ENCODE data around the gene RC3H1.
"Not testable (repeated sequence)": the region's sequence is repeated elsewhere in the genome, so short reads cannot be mapped to it uniquely, and the experiment has no call there.

RC3H1 gene

DNA sequence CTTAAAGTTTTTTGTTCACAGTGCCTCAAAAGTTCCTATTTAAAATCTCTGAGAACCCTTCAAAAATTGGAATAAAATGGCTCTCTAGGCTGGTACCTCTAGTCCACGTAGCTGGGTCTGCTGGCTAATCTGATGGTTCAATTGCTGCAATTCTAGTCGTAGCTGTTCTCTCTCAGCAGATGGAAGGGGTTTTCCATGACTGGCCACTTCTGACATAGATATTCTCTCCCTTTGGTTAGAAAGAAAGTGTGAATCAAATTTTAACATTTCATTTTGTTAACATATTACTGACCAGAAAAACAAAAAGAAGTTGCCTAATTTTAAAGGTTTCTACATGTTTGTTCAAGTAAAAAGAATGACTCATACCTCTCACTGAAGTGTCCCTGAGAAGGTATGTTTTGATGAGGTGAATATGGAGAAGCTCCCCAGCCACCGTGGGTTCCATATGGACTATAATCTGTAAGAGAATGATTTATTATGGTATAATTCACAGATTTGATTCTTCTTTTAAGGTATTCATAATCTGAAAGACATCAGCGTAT lies 75.7 kb downstream of the RC3H1 start:
- no peak for DNase-seq (ENCODE audit: low read depth in 2 of 2)

DNA sequence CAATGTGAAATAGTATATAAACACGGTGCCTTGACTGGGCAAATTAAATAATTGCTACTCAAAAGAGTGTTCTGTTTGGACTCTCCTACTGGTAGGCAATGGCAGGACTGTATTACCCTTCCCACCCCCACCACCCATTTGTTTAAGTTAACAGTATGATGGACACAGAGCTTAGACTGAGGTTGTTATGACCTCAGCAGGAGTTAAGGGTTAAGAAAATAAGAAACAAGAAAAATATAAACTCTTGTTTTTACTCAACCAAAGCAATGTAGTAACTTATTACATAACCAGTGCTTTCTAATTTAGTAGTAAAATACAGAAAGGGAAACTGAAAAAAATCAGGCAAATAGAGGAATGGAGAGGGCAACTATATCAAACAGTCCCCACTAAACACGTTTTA lies 85.1 kb downstream of the RC3H1 start:
- no peak for DNase-seq (ENCODE audit: low read depth in 2 of 2)

DNA sequence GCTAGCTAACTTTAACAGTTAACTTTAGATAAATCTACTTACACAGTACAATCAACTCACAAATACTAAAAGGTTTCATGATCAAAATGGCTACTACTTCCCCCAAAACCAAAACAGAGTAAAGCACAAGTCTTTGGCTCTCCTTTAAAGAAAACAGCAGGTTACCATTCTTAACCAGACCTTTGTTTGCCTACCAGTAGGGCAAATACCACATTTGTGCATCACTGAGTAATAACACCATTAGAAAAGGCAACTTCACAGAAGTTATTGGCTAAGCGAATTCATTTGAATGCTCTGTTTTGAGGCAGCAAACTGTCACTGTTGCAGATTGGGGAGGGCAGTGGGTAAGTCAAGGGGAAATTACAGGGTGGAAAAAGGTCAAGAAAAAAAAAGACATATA lies 87.7 kb downstream of the RC3H1 start:
- DNase-seq (ENCODE audit: low read depth in 2 of 2): no peak

DNA sequence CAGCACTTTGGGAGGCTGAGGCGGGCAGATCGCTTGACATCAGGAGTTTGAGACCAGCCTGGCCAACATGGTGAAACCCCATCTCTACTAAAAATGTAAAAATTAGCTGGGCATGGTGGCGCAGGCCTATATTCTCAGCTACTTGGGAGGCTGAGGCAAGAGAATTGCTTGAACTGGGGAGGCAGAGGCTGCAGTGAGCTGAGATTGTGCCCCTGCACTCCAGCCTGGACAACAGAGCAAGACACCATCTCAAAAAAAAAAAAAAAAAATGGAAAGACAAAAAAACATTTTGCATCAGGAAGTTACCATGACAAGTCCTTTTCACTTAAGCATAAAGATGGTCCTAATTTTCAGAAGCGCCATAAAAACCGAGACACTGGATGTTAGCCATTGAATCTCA lies 91.6 kb downstream of the RC3H1 start:
- DNase-seq (ENCODE audit: low read depth in 2 of 2): not testable (repeated sequence)

DNA sequence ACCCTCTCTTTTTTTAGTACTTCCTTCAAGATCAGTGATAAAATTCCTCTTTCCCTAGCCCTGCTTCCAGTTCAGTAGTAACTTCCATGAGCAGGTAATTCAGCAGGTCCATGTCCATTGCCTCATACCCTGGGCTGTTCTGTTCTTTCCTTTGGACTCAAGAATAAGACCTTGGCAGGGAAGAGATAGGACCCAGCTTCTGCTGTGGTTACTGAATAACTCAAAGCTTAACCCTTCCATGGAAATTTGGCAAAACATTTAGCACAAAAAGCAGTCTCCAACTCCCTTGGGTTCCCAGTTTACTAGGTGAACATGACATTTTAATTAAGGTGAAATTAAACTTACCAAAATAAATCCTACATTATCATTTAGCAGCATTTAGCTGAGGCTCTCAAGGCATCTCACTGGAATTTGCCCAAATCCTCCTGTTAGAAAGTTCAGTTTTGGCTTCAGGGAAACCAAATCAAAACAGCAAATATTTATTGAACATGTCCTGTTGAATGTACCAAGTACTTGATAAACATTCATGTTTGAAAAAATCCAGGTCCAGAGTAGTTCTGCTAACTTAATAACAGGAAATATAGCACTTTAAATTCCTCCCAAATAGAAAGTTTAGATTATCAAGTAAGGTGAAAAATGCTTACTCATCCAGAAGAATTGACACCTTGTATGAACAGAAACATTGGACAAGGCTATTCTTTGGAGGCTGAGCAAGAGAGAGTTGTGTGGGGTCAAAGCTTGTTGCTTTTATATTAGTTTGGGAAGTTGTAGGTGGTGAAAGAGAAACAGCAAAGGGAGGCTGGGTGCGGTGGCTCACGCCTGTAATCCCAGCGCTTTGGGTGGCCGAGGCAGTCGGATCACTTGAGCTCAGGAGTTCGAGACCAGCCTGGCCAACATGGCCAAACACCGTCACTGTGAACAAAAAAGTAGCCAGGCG lies 96.6 kb downstream of the RC3H1 start:
- DNase-seq (ENCODE audit: low read depth in 2 of 2): no peak

DNA sequence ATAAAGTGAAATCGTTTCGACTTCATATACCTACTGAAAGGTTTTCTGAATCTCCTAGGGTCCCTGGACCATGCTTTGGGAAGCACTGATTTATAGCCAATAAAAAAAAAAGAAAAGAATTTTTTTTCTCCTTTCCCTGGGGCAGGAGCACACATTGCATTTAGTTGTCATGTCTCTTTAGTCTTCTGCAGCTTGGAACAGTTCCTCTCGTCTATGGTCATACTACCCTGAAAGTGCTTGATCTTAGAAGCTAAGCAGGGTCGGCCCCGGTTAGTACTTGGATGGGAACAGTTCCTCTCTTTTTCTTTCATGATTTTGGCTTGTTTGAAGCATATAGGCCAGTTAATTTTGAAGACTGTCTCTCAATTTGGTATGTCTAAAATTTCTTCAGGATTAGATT lies 101.3 kb downstream of the RC3H1 start:
- no peak for DNase-seq (ENCODE audit: low read depth in 2 of 2)

DNA sequence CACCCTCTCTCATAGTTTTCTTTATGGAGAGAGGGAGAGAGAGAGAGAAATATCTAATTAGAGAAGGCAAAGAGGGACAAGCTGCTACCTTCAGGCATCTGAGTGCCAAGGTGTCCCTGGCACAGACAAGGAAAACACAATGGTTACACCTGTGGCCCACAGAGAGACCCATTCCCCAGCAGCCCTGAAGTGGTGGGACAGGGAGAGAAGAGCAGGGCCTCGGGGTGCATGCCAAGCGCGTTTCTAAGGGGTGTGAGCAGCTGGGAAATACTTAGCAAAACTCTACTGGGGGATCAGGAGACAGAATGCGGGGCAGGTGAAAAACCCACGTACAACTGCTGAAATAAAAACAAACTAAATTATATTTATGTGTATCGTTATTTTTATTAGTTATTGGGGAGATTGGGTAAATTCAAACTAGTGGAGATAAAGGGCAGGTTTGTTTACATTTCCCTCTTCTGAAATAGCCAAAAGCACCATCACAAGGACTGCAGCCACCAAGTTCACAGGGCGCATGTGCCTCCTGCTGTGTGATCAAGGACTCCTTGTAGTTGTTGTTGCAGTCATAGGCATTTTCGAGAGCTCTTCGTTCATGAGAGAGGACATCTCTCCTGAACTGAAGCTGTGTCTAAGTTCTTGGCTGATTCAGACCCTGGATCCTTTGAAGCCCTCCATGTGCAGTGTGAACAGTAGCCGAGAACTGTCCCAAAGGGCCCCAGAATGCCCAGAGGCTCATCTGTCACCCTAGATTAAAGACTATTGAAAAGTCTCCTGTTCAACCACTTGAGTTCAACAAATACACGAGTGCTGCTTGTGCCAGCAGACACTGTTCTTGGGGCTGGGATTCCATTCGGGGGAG lies 104.3 kb downstream of the RC3H1 start:
- no peak for DNase-seq (ENCODE audit: low read depth in 2 of 2)

DNA sequence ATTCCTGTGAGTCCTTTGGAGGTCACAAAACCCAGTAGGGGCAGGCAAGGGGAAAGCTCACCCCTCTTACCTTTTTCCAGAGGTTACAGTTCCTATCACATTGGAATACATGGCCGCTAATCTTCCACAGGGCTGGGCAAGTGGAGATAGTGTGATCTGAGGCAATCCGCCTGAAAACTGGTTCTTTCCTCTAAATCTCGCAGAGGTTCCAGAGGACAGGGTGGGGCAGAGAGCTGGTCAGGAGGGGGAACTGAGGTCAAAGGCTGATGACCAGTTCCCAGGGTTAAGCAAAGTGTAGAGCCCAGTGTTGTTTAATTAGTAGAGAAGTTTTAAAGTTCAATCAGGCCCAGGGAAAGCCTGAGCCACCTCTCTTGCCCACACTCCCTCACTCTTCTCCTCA lies 105.0 kb downstream of the RC3H1 start, which contains the start of gene SERPINC1:
TSS of gene SERPINC1 (minus strand) at position 179 of the 400 bp plus-strand sequence. CDS start at position 111, 68 bp downstream.
- no peak for DNase-seq (ENCODE audit: low read depth in 2 of 2)

DNA sequence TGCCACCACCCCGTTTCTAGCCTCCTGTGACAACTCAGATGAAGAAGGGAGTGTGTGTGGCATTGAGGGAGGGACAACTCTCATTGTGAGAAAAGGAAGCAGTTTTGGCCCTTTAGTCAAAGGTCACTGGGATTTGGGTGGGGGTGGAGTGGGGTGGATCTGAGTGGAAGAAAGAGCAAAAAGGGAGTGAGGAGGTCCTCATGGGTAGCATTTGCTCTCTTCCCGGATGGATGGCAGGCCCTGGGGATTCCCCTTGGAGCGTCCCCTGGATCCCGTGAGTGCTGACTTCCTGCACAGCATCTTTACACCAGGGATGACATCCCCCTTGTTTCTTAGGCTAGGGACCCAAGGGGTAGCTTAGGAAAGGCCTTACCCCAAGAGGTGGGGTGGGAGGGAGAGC lies 105.5 kb downstream of the RC3H1 start:
- no peak for DNase-seq (ENCODE audit: low read depth in 2 of 2)

DNA sequence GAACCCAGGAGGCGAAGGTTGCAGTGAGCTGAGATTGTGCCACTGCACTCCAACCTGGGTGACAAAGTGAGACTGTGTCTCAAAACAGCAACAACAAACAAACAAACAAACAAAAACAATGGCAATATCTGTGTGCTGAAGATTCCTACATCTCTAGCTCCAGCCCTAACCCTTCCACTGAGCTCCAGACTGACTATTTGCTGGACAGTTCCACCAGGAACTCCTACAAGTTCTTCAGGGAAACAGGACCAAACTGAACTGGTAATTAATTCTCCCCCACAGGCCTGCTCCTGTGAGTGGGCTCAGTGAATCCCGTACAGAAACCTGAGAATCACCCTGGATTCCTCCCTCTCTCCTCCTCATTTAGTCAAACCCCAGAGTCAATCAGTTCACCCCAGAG lies 106.6 kb downstream of the RC3H1 start:
- no peak for DNase-seq (ENCODE audit: low read depth in 2 of 2)

DNA sequence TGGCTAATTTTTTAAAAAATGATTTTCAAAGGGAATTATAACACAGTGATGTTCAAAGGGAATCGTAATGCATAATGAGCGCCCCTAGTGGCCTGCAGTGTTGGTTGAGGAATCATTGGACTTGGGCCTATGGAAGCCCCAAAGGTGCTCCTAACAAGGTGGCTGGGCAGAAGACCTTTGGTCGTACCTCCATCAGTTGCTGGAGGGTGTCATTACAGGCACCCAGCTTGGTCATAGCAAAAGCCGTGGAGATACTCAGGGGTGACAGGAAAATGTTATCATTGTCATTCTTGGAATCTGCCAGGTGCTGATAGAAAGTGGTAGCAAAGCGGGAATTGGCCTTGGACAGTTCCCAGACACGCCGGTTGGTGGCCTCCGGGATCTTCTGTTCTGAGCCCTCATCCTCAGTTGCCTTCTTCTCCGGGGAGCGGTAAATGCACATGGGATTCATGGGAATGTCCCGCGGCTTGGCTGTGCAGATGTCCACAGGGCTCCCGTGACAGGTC lies 107.7 kb downstream of the RC3H1 start:
- peak in 1 of 2 experiments; percentile 25 for DNase-seq (ENCODE audit: low read depth in 2 of 2)

DNA sequence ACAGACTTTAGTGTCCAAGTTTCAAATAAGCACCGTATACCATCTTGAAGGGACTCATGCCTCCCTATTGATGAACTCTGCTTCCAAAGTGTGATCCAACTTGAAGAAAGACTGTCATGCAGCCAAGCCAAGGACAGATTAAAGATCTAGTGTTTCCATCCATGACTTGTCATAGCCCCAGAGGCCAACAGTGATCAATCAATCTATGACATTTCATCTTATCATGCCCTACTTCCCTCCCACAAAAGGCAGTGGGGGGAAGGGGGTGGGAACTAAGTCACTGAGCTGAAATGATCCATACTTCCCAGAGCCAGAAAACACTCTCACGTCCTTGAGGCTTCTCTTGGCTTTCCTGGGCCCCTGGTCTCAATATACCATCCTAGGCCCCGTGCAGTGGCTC lies 109.0 kb downstream of the RC3H1 start:
- no peak for DNase-seq (ENCODE audit: low read depth in 2 of 2)

DNA sequence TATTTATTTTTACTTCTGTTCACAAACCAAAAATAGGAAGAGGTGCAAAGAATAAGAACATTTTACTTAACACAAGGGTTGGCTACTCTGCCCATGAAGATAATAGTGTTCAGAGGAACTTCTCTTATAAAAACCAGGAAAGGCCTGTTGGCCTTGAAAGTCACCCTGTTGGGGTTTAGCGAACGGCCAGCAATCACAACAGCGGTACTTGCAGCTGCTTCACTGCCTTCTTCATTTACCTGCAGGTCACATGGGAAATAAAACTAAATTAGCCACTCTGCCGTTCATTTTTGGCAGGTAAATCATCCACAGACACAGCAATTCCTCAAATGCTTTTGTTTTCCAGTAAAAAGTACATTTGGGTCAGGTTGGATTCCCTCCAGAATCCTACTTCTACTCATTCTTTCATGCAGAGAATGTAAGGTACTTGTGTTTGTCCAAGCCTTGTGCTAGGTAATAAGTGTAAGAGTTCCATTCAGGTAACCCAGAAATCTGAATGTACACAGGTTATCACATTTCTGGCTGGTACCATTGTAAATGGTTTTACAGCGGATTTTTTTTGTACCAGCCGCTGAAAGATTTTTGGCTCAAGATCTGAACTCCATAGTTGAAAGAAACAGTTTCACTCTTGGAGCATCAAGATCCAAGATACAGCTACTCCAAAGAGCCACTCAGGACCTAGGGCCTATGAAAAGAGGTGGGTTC lies 118.2 kb downstream of the RC3H1 start:
- no peak for DNase-seq (ENCODE audit: low read depth in 2 of 2)

DNA sequence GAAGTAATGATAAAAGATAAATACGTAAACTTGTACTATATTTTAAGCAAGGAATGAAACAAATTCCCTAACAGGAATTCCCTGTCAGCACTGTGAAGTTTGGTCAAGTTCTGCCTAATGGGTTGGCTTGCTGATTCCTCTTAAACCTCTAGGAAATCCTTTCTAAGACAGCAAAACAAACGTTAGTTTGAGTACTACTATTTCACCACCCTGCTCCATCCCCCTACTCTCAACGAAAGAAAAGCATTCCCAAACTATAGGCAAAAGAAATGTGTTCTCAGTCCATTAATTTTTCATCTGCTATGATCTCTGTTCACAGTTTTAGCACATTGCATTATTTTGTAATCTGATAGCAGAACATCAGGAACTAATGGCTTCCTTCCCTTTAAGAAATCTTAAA lies 121.2 kb downstream of the RC3H1 start:
- no peak for DNase-seq (ENCODE audit: low read depth in 2 of 2)

DNA sequence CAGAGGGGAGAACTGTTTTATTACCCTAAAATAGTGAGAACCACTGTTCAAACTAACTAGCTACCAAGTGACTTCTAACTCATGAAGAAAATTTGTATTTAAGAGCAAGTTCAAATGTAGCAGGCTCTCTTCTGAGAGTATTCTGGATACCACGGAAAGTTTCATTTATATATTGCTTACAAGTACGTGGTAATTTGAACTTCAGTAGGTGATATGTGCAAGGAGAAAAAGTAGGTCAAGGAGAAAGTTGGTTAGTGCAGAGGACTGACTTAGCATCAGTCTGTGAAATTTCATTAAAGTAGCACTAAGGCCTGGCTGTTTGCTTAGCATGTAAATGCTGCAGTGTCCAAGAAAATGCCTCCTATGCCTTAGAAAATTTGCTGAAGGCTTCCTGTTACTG lies 121.7 kb downstream of the RC3H1 start:
- no peak for DNase-seq (ENCODE audit: low read depth in 2 of 2)

DNA sequence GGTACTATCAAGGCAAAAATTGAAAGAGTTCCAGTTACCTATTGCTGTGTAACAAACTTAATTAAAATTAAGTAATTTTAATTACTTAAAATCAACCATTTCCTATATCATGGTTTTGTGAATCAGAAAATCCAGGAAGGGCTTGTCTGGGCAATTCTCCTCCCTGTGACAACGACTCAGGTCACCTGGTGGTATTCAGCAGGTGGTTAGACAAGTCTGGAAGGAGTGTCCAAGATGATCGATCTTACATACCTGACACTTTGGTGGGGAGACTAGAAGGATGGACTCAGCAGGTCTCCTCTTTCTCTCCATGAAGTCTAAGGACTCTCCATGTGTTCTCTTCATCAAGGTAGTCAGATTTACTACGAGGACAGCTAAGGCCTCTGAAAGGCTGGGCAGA lies 128.0 kb downstream of the RC3H1 start:
- DNase-seq (ENCODE audit: low read depth in 2 of 2): no peak

DNA sequence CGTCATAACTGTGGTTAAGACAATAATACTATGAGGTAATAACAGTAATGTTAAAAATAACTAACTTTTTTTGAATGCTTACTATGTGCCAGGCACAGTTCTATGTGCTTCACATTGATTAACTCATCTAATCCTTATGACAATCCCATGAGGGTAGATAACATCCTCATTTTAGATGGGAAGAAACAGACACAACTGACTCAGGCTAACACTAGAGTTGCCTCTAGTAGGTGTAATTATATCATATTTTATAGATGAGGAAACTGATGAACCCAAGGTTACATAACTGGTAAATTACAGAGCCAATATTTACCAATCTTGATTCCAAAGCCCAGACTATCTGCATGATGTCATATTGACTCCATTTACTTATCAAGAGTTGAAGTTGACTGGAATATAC lies 128.5 kb downstream of the RC3H1 start:
- no peak for DNase-seq (ENCODE audit: low read depth in 2 of 2)

DNA sequence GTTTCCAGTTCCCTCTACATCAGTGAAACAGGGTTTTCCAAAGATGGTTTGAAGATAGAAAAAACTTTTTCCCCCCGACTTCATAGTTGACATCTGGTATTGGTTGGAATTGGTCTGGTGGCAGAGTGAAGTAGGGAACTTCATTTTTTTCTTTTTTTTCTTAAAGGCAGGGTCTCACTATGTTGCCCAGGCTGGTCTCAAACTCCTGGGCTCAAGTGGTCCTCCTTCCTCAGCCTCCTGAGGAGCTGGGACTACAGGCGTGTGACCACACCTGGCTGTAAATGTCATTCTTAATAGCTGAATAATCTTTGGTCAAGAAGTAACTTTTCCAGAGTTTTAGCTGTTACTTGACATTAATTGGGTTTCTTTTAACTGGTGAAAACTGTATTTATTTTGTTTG lies 132.3 kb downstream of the RC3H1 start:
- DNase-seq (ENCODE audit: low read depth in 2 of 2): no peak

DNA sequence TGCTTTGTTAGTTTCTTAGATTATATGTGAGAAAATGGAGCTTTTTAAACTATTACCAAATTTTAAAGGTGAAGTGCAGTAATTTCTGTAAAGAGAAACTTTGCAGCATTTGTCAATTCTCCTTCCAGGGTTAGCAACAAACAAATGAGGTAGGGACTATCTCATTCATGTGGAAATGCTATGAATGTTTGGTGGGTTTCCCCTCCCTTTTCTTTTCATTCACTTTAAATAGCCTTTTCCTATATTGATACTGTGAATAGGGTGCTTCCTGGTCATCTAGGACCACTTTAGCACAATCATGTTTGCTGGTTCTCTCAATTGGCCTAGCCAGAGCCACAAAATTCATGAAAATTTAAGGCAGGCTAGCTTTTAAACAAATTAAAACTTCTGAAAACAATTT lies 133.4 kb downstream of the RC3H1 start:
- no peak for DNase-seq (ENCODE audit: low read depth in 2 of 2)

DNA sequence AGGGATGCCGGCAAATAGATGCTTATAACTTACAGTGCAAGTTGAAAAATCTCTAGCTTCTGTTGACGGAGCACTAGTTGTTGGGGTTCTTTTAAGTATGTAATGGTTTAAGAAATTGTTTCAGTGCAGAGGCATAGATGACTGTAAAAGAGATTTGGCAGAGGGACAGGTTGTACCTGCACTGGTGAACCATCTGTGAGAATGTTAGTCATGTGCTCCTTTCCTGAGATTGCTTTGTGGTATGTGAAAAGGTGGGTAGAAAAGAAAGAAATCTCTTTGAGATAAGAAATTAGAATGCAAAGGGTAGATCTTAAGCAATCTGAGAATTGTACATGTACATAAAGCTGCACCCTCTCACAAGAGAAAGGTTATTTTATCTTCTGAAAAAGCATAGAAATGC lies 134.5 kb downstream of the RC3H1 start:
- no peak for DNase-seq (ENCODE audit: low read depth in 2 of 2)

DNA sequence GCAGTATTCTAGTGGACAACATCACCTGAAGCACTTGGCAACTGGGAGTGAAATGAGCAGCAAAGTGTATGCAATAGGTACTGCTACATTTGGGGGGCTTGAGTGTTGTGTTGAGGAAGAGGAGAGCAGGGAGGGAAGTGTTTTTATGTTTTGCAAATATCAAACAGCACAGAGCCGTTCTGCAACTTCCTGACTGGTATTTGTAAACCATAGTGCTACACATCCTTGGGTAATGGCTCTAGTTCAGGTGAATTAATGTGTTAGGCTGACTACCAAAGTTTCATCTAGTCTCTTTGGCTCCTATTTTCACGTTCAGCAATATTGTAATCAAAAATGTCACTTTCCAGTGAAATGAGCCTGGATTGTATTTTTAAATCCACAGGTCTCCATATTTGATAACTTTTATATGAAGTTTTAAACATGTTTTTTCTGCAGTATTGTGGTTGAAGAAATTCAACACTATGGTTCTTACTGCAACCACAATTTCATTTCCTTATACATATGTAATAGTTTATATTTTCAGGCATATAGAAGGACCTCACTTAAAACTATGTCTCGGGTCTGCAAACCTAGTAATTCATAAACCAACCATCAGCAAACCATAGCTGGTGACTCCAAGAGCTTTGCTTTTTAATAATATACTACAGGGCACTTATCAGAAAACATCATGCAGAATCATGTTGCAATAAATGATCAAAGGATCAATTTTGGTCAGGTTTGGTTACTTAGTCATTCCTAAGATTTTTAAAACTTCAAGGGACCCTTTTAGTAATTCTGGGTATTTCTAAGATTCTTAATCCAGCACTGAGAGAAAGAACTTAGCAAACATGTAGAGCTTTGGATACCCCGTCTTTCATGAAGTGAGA lies 135.2 kb downstream of the RC3H1 start:
- DNase-seq (ENCODE audit: low read depth in 2 of 2): no peak

Data from stimulated activated CD4-positive, alpha-beta T cell treated with anti-CD3 and anti-CD28 coated beads, Interleukin-12 subunit alpha, Interleukin-12 subunit beta, amount 100 ng/mL, for 24 hours (primary cell).